GM12873 (cell line): ENCODE data around the gene RANBP9.

Experiments
- CTCF ChIP-seq: IDR thresholded peaks from 2 replicates; pipeline ENCODE4 v1.5.1; 2012; ENCODE audit warnings: low read depth, mild to moderate bottlenecking, moderate library complexity, low read length, control low read depth; ENCODE audit not compliant: insufficient read depth; ENCODE audit errors: missing control alignments

RANBP9 gene

GRCh38 chr6:13724182-13724581 lies 12.5 kb upstream of the RANBP9 start:
- TF ChIP-seq CTCF: no peak

GRCh38 chr6:13722880-13723279 lies 11.2 kb upstream of the RANBP9 start:
- TF ChIP-seq CTCF: no peak

DNA sequence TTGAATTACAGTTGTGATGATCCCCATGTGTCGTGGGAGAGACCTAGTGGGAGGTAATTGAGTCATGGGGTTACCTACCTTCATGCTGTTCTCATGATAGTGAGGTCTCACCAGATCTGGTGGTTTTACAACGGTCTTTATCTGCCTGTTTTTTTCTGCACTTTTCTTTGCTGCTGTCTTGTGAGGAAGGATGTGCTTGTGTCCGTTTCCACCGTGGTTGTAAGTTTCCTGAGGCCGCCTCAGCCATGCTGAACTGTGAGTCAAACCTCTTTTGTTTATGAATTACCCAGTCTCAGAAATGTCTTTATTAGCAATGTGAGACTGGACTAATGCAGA lies 6.5 kb upstream of the RANBP9 start:
- no peak for TF ChIP-seq CTCF

DNA sequence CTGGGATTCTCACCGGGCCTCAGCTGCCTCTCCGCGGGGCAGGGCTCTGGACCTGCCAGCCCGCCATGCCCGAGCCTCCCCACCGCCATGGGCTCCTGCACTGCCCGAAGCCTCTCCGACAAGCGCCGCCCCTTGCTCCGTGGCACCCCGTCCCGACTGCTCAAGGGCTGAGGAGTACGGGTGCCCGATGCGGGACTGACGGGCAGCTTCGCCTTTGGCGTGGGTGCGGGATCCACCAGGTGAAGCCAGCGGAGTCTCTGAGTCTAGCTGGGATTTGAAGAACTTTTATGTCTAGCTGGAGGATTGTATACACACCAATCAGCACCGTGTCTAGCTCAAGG lies 5.3 kb upstream of the RANBP9 start:
- TF ChIP-seq CTCF: no peak

DNA sequence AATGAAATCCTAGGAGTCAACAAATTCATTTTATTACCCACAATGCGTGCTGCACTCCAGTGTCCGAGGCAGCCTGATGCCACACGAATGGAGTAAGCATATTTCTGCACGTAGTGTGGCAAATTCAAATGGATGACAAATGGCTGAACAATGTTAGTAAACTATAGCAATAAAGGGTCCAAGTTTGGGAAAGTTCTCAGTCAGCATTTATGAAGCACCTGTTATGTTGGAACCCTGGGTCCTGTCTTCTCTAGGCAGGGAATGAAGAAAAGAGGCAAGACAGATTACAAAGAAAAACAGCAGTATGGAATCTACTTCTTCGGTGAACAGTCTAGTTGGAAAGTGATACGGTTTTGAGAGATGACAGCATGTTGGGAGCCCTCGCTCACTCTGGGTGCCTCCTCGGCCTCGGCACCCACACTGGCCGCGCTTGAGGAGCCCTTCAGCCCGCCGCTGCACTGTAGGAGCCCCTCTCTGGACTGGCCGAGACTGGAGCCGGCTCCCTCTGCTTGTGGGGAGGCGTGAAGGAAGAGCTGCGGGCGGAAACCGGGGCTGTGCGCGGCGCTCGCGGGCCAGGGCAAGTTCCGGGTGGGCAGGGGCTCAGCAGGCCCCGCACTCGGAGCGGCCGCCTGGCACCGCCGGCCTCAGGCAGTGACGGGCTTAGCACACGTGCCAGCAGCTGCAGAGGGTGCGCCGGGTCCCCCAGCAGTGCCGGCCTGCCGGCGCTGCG lies 4.8 kb upstream of the RANBP9 start:
- TF ChIP-seq CTCF: no peak

- TF ChIP-seq CTCF: no peak
Observed at GRCh38 chr6:13715444-13715883, 3.8 kb upstream of the RANBP9 start.

DNA sequence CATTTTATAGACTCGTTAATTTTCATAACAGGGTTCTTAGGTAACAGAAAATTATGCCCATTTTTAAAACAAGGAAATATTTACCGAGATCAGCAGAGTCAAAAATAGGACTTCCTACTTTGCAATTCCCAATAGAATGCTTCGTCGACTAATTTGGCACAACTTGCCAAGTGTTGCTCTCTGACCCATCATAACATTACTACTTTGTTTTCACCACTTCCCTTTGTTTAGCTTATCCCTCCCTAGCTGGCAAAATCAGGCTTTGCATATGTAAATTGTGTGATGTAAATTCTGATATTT lies 914 bp upstream of the RANBP9 start:
- no peak for TF ChIP-seq CTCF

- TF ChIP-seq CTCF: peak; percentile 21
Observed at GRCh38 chr6:13711324-13711732, 307 bp downstream of the RANBP9 start.
